VCaP (cell line): ENCODE measurements around the gene IL1F10.
A peak's percentile ranks its signal among the peaks of the same experiment; 100 is the strongest.

Source experiments
- H3K27ac ChIP-seq: fragments of 450-650 bp; 2 replicates; pipeline ENCODE4 v1.5.1; 2017
- TF ChIP-seq, protein P1 (sequence below): fragments of 450-650 bp; conservative IDR thresholded peaks from 2 replicates; pipeline ENCODE4 v1.5.1; 2017; ENCODE audit warnings: mild to moderate bottlenecking, moderate library complexity

The IL1F10 gene, protein sequence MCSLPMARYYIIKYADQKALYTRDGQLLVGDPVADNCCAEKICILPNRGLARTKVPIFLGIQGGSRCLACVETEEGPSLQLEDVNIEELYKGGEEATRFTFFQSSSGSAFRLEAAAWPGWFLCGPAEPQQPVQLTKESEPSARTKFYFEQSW

DNA sequence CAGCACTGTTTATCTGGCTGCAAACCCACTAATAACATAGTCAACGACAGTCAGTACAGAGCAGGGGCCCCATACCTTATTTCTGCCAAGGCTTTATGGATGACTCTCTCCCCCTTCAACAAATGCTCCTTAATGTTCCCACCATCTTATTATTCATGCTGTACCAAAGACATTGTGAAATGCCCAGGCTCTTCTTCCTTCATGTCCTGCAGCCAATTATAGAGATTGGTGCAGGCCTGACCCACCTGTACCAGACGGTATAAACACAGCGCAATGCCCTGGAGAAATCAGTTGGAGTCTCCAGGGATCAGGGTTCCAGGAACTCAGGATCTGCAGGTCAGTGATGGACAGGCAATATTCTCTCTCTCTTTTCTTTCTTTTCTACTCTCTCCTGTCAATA, at the start of gene IL1F10:
Gene IL1F10 (plus strand): TSS at position 290 of the 400 bp plus-strand sequence. CDS start 4,769 bp downstream, outside the sequence.
- TF ChIP-seq, protein P1, sequence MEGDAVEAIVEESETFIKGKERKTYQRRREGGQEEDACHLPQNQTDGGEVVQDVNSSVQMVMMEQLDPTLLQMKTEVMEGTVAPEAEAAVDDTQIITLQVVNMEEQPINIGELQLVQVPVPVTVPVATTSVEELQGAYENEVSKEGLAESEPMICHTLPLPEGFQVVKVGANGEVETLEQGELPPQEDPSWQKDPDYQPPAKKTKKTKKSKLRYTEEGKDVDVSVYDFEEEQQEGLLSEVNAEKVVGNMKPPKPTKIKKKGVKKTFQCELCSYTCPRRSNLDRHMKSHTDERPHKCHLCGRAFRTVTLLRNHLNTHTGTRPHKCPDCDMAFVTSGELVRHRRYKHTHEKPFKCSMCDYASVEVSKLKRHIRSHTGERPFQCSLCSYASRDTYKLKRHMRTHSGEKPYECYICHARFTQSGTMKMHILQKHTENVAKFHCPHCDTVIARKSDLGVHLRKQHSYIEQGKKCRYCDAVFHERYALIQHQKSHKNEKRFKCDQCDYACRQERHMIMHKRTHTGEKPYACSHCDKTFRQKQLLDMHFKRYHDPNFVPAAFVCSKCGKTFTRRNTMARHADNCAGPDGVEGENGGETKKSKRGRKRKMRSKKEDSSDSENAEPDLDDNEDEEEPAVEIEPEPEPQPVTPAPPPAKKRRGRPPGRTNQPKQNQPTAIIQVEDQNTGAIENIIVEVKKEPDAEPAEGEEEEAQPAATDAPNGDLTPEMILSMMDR = no peak
- peak within 1 kb of the TSS; percentile 95 for H3K27ac ChIP-seq

DNA sequence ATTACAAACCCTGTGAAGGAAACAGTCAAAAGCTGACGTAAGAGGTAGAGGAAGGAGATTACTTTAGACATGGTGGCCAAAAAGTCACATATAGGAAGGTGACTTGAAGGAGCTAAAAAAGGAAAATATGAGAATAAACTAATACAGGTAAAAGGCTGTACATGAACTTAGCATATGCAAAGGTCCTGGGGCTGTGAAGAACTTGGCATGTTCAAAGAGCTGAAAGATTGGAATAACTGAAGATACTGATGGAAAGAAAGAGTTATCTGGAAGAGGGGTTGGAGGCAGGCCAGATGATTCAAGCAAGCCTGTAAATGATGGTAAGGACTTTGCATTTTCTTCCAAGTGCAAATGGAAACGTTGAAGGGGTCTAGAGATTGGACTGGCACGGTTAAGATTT, 49.3 kb upstream of the IL1F10 start:
- TF ChIP-seq, protein P1 = no peak
- no peak overlapping the region for H3K27ac ChIP-seq

DNA sequence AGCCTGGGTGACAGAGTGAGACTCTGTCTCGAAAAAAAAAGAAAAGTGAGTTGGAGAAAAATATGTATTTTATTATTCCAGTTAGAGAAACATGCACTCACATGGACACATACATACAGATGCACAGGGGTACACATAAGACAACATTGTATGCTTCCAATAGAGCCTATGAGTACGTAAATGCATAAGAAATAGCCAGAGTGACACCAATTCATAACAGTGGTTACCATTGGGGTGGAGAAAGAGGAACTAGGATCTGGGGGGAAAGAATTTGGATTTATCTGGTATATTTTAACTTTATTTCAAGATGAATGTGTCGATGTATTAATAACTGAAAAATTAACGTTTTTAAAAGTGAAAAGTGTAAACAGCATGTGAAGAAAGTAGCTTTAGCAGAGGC, 46.5 kb upstream of the IL1F10 start:
- TF ChIP-seq, protein P1 = no peak

GRCh38 chr2:113024764-113025163, 43.0 kb upstream of the IL1F10 start:
- TF ChIP-seq, protein P1 = no peak

More for the DNA sequence above, 46.5 kb upstream of the IL1F10 start:
- H3K27ac ChIP-seq = no peak overlapping the region

DNA sequence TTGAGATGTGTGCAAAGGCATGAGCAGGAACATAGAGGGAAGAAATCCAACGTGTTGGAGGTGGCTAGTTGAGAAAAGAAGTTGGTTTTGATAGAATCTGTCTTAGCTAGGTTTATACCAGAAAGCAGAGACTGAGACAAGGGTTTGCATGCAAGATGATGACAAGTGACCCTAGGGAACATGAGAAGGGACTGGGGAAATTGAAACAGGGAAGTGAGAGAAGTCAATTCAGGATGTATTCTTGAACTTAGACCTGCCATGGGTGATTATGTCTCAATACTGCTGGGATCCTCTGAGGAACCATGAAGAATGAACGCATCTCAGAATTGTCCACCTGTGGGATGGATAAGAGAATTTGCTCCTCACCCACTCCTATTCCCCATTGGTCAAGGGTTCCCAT, 42.0 kb upstream of the IL1F10 start:
- TF ChIP-seq, protein P1 = no peak
- H3K27ac ChIP-seq = no peak overlapping the region

More at GRCh38 chr2:113024764-113025163, 43.0 kb upstream of the IL1F10 start:
- no peak overlapping the region for H3K27ac ChIP-seq

DNA sequence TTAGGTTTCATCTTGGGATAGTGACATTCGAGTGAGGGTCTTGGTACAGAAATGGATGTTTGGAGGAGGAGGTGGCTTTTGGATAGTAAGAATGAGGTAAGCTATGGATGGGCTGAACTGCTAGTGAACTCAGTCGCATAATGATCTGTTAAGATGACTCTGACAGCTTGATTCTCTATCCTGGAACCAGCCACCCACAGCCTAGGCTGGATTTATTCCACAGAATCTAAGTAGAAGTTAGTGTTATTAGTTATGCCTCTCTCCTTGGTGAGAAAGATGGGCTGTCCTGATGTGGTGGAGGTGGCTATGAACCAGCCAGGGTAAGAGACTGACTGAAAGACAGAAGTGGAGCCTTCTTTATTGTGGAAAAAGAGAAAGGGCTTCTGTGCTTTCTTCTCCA, 40.1 kb upstream of the IL1F10 start:
- TF ChIP-seq, protein P1 = no peak
- H3K27ac ChIP-seq = no peak overlapping the region

- TF ChIP-seq, protein P1 = no peak
- no peak overlapping the region for H3K27ac ChIP-seq
These were observed 39.7 kb upstream of the IL1F10 start for GRCh38 chr2:113028112-113028511.
